GM19463 (cell line): Measurements from ENCODE around the gene AXIN1.
"Not testable (repeated sequence)": the region's sequence is repeated elsewhere in the genome, so short reads cannot be mapped to it uniquely, and the experiment has no call there.

Source experiments
- ATAC-seq: cut with Tn5 transposase; IDR thresholded peaks from one replicate; pipeline ENCODE4 v1.9.1; 2021; ENCODE audit warnings: mild to moderate bottlenecking, moderate library complexity; ENCODE audit not compliant: unreplicated experiment

The AXIN1 gene

GRCh38 chr16:356741-357140, 4.2 kb upstream of the AXIN1 start:
- ATAC-seq = no peak

GRCh38 chr16:354971-355461, 2.5 kb upstream of the AXIN1 start:
- no peak for ATAC-seq

- no peak for ATAC-seq
Observed at GRCh38 chr16:354291-354881, 1.9 kb upstream of the AXIN1 start.

GRCh38 chr16:353404-354290, 1.1 kb upstream of the AXIN1 start:
- ATAC-seq = no peak

DNA sequence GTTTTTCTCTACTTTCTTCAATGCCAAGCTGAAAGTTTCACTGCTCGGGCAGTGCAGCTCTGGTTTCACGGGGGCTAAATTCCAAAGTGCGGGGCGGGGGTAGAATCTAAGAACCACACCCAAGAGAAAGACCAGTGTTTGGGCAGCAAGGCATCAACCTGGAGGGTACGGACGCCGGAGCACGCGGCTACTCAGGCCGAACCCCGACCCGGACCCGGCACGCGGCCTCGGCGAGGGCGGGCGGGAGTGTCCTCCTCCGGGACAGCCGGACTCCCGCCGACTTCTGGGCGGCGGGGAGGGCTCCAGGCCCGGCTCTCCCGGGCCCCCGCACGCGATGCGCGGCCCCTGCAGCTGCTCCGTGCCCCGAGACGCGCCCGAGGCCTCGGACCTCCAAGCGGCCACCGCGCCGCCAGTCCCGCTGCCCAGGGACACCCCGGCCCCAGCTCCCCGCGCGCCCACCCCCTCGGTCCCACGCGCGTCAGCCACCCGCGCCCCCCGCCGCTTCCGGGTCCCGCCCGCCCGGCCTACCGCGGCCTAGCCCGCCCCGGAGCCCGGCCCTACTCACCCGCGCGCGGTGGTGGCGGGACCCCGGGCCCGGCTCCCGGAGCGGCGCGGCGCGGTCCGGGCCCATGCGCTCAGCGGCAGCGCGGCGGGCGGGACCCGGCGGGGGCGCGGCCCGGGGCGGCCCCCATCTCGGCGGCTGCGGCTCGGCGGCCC, 561 bp downstream of the AXIN1 start:
- peak; percentile 26 for ATAC-seq

- ATAC-seq = no peak
Observed at GRCh38 chr16:350203-350602, 2.3 kb downstream of the AXIN1 start.

- peak; percentile 29 for ATAC-seq
Observed at GRCh38 chr16:349211-349610, 3.3 kb downstream of the AXIN1 start.

DNA sequence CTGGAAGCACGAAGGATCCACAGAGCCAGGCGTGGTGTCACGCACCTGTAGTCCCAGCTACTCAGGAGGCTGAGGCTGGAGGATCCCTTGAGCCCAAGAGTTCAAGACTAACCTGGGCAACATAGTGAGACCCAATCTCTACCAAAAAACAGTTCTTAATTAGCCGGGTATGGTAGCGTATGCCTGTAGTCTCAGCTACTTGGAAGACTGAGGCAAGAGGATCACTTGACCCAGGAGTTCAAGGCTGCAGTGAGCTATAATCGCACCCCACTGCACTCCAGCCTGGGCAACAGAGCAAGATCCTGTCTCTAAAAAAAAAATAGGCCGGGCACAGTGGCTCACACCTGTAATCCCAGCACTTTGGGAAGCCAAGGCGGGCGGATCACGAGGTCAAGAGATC, 4.0 kb downstream of the AXIN1 start:
- ATAC-seq = not testable (repeated sequence)

- ATAC-seq = no peak
Observed at GRCh38 chr16:347203-347602, 5.3 kb downstream of the AXIN1 start.

DNA sequence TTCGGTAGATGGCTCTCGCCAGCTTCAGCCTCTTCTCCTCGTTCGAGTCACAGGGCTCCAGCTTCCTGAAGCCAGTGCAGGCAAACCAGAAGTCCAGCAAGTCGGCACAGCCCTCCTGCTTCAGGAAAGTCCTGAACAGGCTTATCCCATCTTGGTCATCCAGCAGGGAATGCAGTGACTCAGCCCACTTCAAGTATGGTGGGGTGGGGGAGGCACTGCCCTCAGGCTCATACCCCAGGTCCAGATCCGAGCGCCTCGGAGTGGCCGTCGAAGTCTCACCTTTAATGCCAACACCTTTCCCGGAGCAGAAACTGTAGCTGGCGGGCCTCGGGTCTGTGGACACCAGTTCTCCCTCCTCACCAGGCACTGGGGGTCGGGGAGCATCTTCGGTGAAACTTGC, 5.9 kb downstream of the AXIN1 start:
- ATAC-seq = no peak

DNA sequence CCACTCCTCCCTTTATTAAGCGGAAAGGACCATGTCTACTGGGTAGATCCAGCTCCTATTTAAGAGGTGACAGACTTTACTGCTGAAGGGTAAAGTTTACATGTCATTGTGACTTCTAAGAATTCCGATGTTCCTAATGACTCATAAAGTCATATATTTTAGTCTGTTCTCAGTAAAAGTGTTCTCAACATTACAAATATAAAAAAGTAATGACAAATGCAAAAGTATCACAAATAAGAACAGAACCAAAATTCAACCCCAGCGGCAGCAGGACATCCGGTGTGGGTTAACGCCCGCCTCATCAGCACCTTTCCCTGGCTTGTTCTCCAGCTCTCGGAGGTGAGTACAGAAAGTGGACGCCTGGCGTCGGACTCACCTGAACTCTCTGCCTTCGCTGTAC, 6.8 kb downstream of the AXIN1 start:
- no peak for ATAC-seq

DNA sequence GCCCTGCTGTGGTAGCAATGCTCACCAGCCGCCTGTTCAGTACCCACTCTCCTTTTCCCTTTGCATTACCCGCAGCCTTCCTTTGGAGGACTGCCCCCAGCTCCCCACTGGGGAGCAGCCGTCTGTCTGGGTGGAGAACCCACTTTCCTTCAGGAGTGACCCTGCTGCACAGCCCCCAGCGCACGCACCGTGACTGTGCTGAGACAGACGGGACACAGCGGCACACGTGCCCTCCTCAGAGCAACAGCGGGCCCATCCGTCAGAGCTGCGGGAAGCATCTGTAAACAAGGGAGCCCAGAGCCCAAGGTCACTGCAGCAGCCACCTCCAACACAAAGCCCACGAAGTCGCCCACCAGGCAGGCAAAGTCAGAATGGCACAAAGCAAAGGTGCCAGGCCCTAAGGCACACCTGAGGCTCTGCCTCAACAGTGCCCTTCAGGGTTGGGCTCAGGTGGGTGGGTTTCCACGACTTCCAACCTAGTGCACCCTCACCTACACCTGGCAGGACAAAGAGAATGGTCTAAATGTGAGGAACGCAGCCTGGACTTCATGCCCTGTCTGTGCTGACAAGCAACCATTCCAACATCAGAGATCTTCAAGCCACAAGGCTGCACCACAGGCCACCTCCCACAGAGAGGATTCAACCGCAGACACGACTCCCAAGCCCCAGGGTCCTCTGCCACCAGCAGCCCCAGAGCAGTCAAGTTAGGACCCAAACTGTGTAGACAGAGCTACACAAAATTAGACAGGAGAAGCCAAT, 9.9 kb downstream of the AXIN1 start:
- no peak for ATAC-seq

GRCh38 chr16:341974-342336, 10.6 kb downstream of the AXIN1 start:
- ATAC-seq = not testable (repeated sequence)

DNA sequence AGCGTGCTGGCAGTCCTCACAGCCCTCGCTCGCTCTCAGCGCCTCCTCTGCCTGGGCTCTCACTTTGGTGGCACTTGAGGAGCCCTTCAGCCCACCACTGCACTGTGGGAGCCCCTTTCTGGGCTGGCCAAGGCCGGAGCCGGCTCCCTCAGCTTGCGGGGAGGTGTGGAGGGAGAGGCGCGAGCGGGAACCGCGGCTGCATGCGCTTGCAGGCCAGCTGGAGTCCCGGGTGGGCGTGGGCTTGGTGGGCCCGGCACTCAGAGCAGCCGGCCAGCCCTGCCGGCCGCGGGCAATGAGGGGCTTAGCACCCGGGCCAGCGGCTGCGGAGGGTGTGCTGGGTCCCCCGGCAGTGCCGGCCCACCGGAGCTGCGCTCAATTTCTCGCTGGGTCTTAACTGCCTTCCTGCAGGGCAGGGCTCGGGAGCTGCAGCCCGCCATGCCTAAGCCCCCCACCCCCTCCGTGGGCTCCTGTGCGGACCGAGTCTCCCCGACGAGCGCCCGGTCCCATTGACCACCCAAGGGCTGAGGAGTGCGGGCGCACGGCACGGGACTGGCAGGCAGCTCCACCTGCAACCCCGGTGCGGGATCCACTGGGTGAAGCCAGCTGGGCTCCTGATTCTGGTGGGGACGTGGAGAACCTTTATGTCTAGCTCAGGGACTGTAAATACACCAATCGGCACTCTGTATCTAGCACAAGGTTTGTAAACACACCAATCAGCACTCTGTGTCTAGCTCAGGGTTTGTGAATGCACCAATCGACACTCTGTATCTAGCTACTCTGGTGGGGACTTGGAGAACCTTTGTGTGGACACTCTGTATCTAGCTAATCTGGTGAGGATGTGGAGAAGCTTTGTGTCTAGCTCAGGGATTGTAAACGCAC, 11.2 kb downstream of the AXIN1 start:
- not testable (repeated sequence) for ATAC-seq

- ATAC-seq = no peak
Observed at GRCh38 chr16:340370-341091, 12.0 kb downstream of the AXIN1 start.

DNA sequence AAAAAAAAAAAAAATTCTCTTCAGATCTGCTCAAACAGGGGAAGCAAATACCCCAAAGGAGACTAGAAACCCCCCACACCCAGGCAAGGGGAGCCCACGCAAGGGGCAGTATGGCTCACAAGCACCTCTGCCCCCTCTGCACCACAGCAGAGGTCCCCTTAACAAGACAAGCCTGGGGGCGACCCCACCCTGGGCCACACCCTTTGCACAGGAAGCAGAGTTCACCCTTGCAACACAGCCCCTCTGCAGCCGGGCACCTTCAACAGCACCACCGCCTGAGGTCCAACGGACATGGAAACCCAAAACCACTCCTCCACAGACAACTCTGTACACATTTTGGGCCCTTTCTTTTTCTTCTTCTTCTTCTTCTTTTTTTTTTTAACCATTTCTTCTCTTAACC, 12.8 kb downstream of the AXIN1 start:
- ATAC-seq = no peak

GRCh38 chr16:337975-338575, 14.4 kb downstream of the AXIN1 start:
- ATAC-seq = no peak

GRCh38 chr16:337437-337836, 15.1 kb downstream of the AXIN1 start:
- no peak for ATAC-seq

GRCh38 chr16:336269-336668, 16.3 kb downstream of the AXIN1 start:
- ATAC-seq = no peak
